ENCODE data around the gene SDC3. TPM values are rescaled to one million over a fixed set of nuclear protein-coding genes. Genes with fewer than 3 reads are reported as not detected.

SDC3 gene
- total RNA-seq, 1 donor from 2014 or later: 51.3 TPM

GRCh38 chr1:30840904-30841598 lies 67.5 kb downstream of the SDC3 start:
- Mint-ChIP-seq H3K9me3 (ENCODE audit: unreplicated experiment) (no peaks in the 10 kb centered on the region), H3K27ac (ENCODE audit: unreplicated experiment) (no peak overlapping the region), H3K4me1 (ENCODE audit: unreplicated experiment) (peaks cover 47% of the 10 kb centered on the region), H3K27me3 (ENCODE audit: unreplicated experiment) (peaks cover 14% of the 10 kb centered on the region), H3K4me3 (ENCODE audit: unreplicated experiment) (no peak overlapping the region), H3K36me3 (ENCODE audit: low read depth, unreplicated experiment) (peaks cover 4% of the 10 kb centered on the region)
- no peak for TF ChIP-seq CTCF (IDR thresholded peaks at IDR 0.05; ENCODE audit: unreplicated experiment)
- DNase-seq (ENCODE audit: low spot score): peak; percentile 68

- DNase-seq (ENCODE audit: low spot score): no peak
- peaks cover 14% of the 10 kb centered on the region for H3K27me3 Mint-ChIP-seq (ENCODE audit: unreplicated experiment)
- no peaks in the 10 kb centered on the region for H3K9me3 Mint-ChIP-seq (ENCODE audit: unreplicated experiment)
- H3K4me1 Mint-ChIP-seq (ENCODE audit: unreplicated experiment): peaks cover 41% of the 10 kb centered on the region
- peaks cover 4% of the 10 kb centered on the region for H3K36me3 Mint-ChIP-seq (ENCODE audit: low read depth, unreplicated experiment)
- H3K4me3 Mint-ChIP-seq (ENCODE audit: unreplicated experiment): no peak overlapping the region
- no peak for TF ChIP-seq CTCF (IDR thresholded peaks at IDR 0.05; ENCODE audit: unreplicated experiment)
- H3K27ac Mint-ChIP-seq (ENCODE audit: unreplicated experiment): no peak overlapping the region
Observed at GRCh38 chr1:30839827-30840359, 68.7 kb downstream of the SDC3 start.

GRCh38 chr1:30838996-30839395 lies 69.6 kb downstream of the SDC3 start:
- Mint-ChIP-seq H3K36me3 (ENCODE audit: low read depth, unreplicated experiment) (peaks cover 4% of the 10 kb centered on the region), H3K9me3 (ENCODE audit: unreplicated experiment) (no peaks in the 10 kb centered on the region), H3K4me1 (ENCODE audit: unreplicated experiment) (peaks cover 35% of the 10 kb centered on the region), H3K27me3 (ENCODE audit: unreplicated experiment) (peaks cover 9% of the 10 kb centered on the region), H3K27ac (ENCODE audit: unreplicated experiment) (no peak overlapping the region), H3K4me3 (ENCODE audit: unreplicated experiment) (no peak overlapping the region)
- no peak for TF ChIP-seq CTCF (IDR thresholded peaks at IDR 0.05; ENCODE audit: unreplicated experiment)
- no peak for DNase-seq (ENCODE audit: low spot score)

- no peak for TF ChIP-seq CTCF (IDR thresholded peaks at IDR 0.05; ENCODE audit: unreplicated experiment)
Observed at GRCh38 chr1:30837653-30838052, 70.9 kb downstream of the SDC3 start.

GRCh38 chr1:30834253-30834652 lies 74.3 kb downstream of the SDC3 start:
- Mint-ChIP-seq H3K4me1 (ENCODE audit: unreplicated experiment) (peaks cover 12% of the 10 kb centered on the region), H3K9me3 (ENCODE audit: unreplicated experiment) (no peaks in the 10 kb centered on the region), H3K4me3 (ENCODE audit: unreplicated experiment) (no peak overlapping the region), H3K27ac (ENCODE audit: unreplicated experiment) (no peak overlapping the region), H3K27me3 (ENCODE audit: unreplicated experiment) (peaks cover 8% of the 10 kb centered on the region), H3K36me3 (ENCODE audit: low read depth, unreplicated experiment) (no peaks in the 10 kb centered on the region)
- DNase-seq (ENCODE audit: low spot score): no peak
- no peak for TF ChIP-seq CTCF (IDR thresholded peaks at IDR 0.05; ENCODE audit: unreplicated experiment)

More at GRCh38 chr1:30837653-30838052, 70.9 kb downstream of the SDC3 start:
- no peak for DNase-seq (ENCODE audit: low spot score)
- H3K27me3 Mint-ChIP-seq (ENCODE audit: unreplicated experiment): peaks cover 8% of the 10 kb centered on the region
- H3K4me1 Mint-ChIP-seq (ENCODE audit: unreplicated experiment): peaks cover 29% of the 10 kb centered on the region
- H3K4me3 Mint-ChIP-seq (ENCODE audit: unreplicated experiment): no peak overlapping the region
- H3K27ac Mint-ChIP-seq (ENCODE audit: unreplicated experiment): no peak overlapping the region
- H3K36me3 Mint-ChIP-seq (ENCODE audit: low read depth, unreplicated experiment): peaks cover 4% of the 10 kb centered on the region
- no peaks in the 10 kb centered on the region for H3K9me3 Mint-ChIP-seq (ENCODE audit: unreplicated experiment)
